GM06990 (cell line): ENCODE measurements around the gene BBS7.

Source experiments
- DNase-seq: peaks from one replicate; pipeline ENCODE4 v3.0.0-alpha.2; 2011; ENCODE audit not compliant: insufficient read length; ENCODE audit errors: extremely low read depth
- H3K27me3 ChIP-seq: replicated peaks from 2 replicates; pipeline ENCODE4 v1.6.0; 2011; ENCODE audit warnings: low read length; ENCODE audit not compliant: control insufficient read depth, insufficient read depth
- H3K36me3 ChIP-seq: 2 replicates; pipeline ENCODE4 v1.5.1; 2011; ENCODE audit warnings: low read length; ENCODE audit not compliant: control insufficient read depth, insufficient read depth
- H3K4me3 ChIP-seq: replicated peaks from 2 replicates; pipeline ENCODE4 v1.5.1; 2011; ENCODE audit warnings: low read depth, mild to moderate bottlenecking, control low read depth, low read length
- TF ChIP-seq, protein P1 (sequence below): IDR thresholded peaks from 2 replicates; pipeline ENCODE4 v1.5.1; 2011; ENCODE audit warnings: low read length, control low read depth, mild to moderate bottlenecking, inconsistent platforms; ENCODE audit not compliant: insufficient read depth, poor library complexity, severe bottlenecking

Gene BBS7

GRCh38 chr4:121824171-121824527 lies 46.1 kb downstream of the BBS7 start:
- no peaks in the 10 kb centered on the region; the same call in 1 of the 2 replicates for H3K36me3 ChIP-seq
- TF ChIP-seq, protein P1, sequence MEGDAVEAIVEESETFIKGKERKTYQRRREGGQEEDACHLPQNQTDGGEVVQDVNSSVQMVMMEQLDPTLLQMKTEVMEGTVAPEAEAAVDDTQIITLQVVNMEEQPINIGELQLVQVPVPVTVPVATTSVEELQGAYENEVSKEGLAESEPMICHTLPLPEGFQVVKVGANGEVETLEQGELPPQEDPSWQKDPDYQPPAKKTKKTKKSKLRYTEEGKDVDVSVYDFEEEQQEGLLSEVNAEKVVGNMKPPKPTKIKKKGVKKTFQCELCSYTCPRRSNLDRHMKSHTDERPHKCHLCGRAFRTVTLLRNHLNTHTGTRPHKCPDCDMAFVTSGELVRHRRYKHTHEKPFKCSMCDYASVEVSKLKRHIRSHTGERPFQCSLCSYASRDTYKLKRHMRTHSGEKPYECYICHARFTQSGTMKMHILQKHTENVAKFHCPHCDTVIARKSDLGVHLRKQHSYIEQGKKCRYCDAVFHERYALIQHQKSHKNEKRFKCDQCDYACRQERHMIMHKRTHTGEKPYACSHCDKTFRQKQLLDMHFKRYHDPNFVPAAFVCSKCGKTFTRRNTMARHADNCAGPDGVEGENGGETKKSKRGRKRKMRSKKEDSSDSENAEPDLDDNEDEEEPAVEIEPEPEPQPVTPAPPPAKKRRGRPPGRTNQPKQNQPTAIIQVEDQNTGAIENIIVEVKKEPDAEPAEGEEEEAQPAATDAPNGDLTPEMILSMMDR, result no peak
- H3K4me3 ChIP-seq, result peak overlapping the region; percentile 85
- H3K27me3 ChIP-seq, result no peaks in the 10 kb centered on the region
- no peak for DNase-seq

GRCh38 chr4:121823505-121824170 lies 46.6 kb downstream of the BBS7 start, which contains the start of gene CCNA2:
Gene CCNA2 (minus strand): TSS chr4:121823883. CDS start chr4:121823628, 255 bp downstream.
- TF ChIP-seq, protein P1, result no peak
- H3K4me3 ChIP-seq, result peak within 1 kb of the TSS; percentile 85
- no peaks in the 10 kb centered on the region; the same call in none of the 2 replicates for H3K36me3 ChIP-seq
- H3K27me3 ChIP-seq, result no peaks in the 10 kb centered on the region
- DNase-seq, result peak; percentile 89

DNA sequence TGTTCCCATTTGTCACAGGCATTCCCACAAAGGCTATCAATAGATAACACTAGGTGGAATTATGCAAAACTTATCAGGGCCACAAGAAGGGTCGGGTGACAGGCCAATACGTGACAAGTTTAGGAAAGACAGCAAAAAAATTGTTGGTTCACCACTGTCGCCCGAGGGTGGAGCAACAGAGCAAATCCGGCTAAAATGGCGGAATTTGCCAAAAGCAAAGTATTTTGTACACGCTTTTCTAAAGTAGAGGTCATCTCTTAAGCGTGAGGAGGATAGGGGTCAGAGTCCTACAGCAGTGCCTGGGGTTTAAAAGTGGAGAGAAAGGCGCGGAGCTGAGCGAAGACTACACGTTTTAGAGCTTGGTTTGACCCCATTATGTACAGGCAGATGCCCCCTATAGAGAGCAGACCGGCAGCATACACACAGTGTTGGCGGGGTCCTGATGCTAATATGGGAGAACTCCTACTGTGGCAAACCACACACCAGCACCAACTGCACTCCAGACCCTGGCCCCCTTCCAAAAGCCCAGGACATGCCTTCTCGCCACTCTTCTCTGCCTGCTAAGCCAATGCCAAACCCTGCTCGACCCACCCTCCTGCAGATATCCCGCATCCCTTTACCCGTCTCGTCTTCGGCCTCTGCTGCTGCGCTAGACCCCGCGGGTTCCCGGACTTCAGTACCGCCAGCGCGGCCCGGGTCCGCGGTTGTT lies 47.3 kb downstream of the BBS7 start:
- H3K4me3 ChIP-seq, result peak overlapping the region; percentile 85
- TF ChIP-seq, protein P1, result peak; percentile 20
- no peaks in the 10 kb centered on the region; the same call in none of the 2 replicates for H3K36me3 ChIP-seq
- DNase-seq, result no peak
- no peaks in the 10 kb centered on the region for H3K27me3 ChIP-seq

DNA sequence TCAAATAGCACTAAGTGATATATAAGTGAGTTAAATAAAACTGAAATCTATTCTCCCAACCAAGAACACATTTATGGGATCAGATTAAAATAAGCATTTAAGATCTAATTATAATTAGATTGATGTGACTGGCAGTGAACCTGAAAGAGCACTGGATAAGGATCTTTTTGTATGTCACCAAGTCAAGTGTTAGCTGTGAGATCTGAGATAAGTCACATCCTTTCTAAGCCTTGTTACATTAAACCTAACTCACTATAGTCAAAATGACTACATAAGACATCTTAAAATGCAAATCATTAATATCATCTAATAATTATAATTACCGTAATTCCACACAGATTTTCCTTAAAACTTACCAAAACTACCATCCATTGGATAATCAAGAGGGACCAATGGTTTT lies 48.2 kb downstream of the BBS7 start:
- no peak for DNase-seq
- H3K36me3 ChIP-seq, result peaks cover 2% of the 10 kb centered on the region
- peak overlapping the region; percentile 85 for H3K4me3 ChIP-seq
- TF ChIP-seq, protein P1, result no peak
- H3K27me3 ChIP-seq, result no peaks in the 10 kb centered on the region

DNA sequence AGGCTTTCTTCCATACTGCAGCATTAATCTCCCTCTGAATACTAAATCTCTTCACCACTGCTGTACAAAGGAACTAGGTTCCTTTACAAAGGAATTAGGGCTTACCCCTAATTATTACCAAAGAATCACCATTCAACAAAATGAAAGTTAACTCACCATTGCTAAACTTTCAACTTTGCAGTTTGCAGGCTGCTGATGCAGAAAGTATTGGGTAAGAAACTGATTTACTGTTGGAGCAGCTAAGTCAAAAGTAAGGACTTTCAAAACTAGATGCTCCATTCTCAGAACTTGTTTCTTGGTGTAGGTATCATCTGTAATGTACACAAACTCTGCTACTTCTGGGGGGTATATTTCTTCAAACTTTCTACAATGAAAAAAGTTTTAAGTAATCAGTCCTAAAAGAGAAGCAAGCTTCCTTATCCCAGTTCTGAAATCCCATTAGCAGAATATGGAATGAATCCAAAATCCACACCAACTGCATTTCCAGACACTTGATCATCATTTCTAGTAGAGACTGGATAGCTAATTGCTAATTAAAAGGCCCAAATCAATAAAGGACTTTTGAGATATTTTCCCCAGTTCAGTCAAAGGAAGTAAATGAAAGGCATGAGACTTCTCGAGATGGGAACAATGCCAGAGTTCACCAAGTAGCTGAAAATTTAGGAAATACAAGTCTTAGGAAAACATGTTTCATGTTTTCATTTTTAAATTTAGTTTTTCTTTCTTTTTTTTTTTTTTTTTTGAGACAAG lies 50.9 kb downstream of the BBS7 start:
- DNase-seq, result no peak
- TF ChIP-seq, protein P1, result no peak
- Histone ChIP-seq H3K36me3 (peaks cover 3% of the 10 kb centered on the region), H3K27me3 (no peaks in the 10 kb centered on the region), H3K4me3 (no peak overlapping the region)
